ENCODE results near the gene SLITRK5.

DNA sequence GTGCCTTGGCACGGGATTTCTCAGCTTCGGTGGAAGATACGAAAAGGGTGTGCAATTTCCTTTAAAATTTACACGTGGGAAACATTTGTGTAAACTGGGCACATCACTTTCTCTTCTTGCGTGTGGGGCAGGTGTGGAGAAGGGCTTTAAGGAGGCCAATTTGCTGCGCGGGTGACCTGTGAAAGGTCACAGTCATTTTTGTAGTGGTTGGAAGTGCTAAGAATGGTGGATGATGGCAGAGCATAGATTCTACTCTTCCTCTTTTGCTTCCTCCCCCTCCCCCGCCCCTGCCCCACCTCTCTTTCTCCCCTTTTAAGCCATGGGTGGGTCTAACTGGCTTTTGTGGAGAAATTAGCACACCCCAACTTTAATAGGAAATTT, 7.2 kb downstream of the SLITRK5 start:
- TF ChIP-seq, protein P1, sequence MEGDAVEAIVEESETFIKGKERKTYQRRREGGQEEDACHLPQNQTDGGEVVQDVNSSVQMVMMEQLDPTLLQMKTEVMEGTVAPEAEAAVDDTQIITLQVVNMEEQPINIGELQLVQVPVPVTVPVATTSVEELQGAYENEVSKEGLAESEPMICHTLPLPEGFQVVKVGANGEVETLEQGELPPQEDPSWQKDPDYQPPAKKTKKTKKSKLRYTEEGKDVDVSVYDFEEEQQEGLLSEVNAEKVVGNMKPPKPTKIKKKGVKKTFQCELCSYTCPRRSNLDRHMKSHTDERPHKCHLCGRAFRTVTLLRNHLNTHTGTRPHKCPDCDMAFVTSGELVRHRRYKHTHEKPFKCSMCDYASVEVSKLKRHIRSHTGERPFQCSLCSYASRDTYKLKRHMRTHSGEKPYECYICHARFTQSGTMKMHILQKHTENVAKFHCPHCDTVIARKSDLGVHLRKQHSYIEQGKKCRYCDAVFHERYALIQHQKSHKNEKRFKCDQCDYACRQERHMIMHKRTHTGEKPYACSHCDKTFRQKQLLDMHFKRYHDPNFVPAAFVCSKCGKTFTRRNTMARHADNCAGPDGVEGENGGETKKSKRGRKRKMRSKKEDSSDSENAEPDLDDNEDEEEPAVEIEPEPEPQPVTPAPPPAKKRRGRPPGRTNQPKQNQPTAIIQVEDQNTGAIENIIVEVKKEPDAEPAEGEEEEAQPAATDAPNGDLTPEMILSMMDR (IDR thresholded peaks at IDR 0.05; ENCODE audit: low read depth, low read length) = no peak
- no peak for TF ChIP-seq EZH2phosphoT487 (IDR thresholded peaks at IDR 0.05; ENCODE audit: low read depth)

All from OCI-LY3 (cell line).